Measurements from ENCODE around the gene PNPLA1. TPM values are rescaled to one million over a fixed set of nuclear protein-coding genes. Genes with fewer than 3 reads are reported as not detected.

Gene PNPLA1, protein sequence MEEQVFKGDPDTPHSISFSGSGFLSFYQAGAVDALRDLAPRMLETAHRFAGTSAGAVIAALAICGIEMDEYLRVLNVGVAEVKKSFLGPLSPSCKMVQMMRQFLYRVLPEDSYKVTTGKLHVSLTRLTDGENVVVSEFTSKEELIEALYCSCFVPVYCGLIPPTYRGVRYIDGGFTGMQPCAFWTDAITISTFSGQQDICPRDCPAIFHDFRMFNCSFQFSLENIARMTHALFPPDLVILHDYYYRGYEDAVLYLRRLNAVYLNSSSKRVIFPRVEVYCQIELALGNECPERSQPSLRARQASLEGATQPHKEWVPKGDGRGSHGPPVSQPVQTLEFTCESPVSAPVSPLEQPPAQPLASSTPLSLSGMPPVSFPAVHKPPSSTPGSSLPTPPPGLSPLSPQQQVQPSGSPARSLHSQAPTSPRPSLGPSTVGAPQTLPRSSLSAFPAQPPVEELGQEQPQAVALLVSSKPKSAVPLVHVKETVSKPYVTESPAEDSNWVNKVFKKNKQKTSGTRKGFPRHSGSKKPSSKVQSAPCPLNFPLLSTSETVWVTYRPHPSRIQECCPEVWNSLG
- not detected for total RNA-seq
- long read RNA-seq, result 0 reads

DNA sequence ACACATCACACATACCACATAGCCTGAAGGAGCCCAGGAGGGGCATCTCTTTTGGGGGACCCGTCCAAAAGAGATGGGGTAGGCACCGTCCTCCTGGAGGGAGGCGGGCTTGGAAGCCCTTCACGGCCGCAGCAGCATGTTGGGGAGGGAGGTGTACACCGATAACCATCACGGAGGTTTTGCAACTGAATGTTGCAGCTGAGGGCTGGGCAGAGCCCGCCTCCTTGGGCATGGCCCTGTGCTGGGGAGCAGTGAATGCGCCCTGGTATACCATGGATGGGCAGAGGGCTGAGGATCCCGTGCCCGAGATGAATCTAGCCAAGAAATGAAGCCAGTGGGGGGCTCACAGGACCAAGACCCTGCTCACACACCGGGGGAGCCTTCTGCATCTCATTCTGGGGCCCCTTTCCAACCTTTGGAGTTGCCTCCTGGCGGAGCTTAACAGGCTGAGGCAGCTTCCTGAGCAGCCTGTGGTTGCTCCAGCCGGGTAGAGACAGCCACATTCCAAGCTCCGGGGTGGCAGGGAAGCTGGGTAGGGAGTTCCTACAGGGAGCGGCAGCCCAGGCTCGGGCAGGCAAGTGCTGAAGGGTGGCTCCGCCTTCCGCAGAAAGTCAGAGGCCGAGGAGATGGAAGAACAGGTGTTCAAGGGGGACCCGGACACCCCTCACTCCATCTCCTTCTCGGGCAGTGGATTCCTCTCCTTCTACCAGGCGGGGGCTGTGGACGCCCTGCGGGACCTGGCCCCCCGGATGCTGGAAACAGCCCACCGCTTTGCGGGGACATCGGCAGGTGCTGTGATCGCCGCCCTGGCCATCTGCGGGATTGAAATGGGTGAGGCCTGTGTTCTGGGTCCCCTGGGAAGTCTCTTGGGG, at the start of gene PNPLA1:
Gene PNPLA1, plus strand, starts transcription at position 227 of the 872 bp plus-strand sequence. Its CDS starts 400 bp downstream, at position 627.
- Histone ChIP-seq H3K9me3 (replicated peaks) (peaks cover 15% of the 10 kb centered on the region), H3K4me3 (no peak within 1 kb of the TSS), H3K27ac (replicated peaks) (no peak within 1 kb of the TSS), H3K4me1 (no peaks in the 10 kb centered on the region), H3K27me3 (ENCODE audit: low read depth) (peaks cover 66% of the 10 kb centered on the region), H3K36me3 (peaks cover 4% of the 10 kb centered on the region)
- intact Hi-C loops (cut with micrococcal nuclease), result no loop called here
- TF ChIP-seq CTCF (IDR thresholded peaks at IDR 0.05; ENCODE audit: borderline replicate concordance), result no peak
- DNase-seq, result no peak

DNA sequence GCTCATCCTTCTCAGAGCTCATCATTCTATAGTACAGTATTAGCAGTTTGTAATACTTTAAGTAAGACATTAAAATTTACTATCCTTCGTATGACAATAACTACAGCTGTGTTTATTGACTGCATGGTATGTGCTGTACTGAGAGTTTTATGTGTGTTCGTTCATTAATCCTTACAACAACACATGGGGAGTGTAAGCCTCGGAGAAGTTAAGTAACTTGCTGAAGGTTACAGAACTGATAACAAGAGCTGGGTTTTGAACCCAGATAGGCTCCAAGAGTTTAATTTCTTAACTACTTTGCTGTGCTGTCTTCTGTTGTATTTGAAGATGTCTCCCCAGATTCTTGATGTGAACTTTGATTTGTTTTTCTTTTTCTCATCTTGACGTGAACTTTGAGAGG, 49.6 kb upstream of the PNPLA1 start:
- intact Hi-C loops (cut with micrococcal nuclease), result no loop called here
- Histone ChIP-seq H3K4me3 (no peak overlapping the region), H3K4me1 (peaks cover 17% of the 10 kb centered on the region), H3K9me3 (replicated peaks) (no peaks in the 10 kb centered on the region), H3K36me3 (peaks cover 86% of the 10 kb centered on the region), H3K27me3 (ENCODE audit: low read depth) (no peaks in the 10 kb centered on the region), H3K27ac (replicated peaks) (no peak overlapping the region)
- no peak for DNase-seq
- no peak for TF ChIP-seq CTCF (IDR thresholded peaks at IDR 0.05; ENCODE audit: borderline replicate concordance)

DNA sequence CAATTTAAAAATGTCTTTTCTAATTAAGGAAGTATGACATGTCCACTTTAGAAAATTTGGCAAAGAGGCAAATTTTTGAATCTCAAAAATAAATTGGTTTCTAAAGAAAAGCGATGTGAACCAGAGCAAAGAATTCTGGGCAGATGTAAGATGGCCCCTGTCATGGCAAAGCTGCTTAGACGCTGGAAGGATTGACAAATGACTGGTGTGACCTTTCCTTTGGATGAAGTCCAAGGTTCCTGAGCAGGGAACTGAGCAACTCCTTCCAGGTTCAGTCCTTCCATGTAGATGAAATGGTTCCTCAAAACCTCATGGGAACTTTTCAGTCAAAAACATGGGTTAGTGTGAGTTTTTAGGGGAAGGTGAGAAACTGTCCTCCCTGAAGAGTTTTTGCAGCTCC, 48.2 kb upstream of the PNPLA1 start:
- Histone ChIP-seq H3K9me3 (replicated peaks) (no peaks in the 10 kb centered on the region), H3K4me3 (no peak overlapping the region), H3K27me3 (ENCODE audit: low read depth) (no peaks in the 10 kb centered on the region), H3K27ac (replicated peaks) (no peak overlapping the region), H3K36me3 (peaks cover 86% of the 10 kb centered on the region), H3K4me1 (peaks cover 13% of the 10 kb centered on the region)
- intact Hi-C loops (cut with micrococcal nuclease), result no loop called here
- no peak for DNase-seq
- TF ChIP-seq CTCF (IDR thresholded peaks at IDR 0.05; ENCODE audit: borderline replicate concordance), result no peak

GRCh38 chr6:36222924-36223323, 46.9 kb upstream of the PNPLA1 start:
- Histone ChIP-seq H3K4me3 (no peak overlapping the region), H3K9me3 (replicated peaks) (no peaks in the 10 kb centered on the region), H3K4me1 (peaks cover 13% of the 10 kb centered on the region), H3K36me3 (peaks cover 84% of the 10 kb centered on the region), H3K27me3 (ENCODE audit: low read depth) (no peaks in the 10 kb centered on the region), H3K27ac (replicated peaks) (no peak overlapping the region)
- no peak for DNase-seq
- intact Hi-C loops (cut with micrococcal nuclease), result no loop called here
- no peak for TF ChIP-seq CTCF (IDR thresholded peaks at IDR 0.05; ENCODE audit: borderline replicate concordance)

DNA sequence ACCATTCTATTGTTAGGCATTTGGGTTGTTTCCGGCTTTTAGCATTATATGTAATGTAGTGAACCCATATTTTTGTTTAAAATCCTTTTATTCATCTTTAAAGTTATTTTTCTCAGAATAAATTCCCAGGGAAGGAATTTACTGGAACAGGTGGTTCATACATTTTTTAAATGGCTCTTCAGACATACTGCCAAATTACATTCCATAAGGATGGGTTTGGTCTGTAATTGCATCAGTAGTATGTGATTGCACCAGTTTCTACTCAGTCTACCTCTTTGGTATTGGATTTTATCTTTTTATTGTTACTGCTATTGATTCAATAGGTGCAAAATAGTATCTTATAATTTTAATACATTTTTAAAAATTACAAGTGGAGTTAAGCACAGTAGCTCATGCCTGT, 46.2 kb upstream of the PNPLA1 start:
- Histone ChIP-seq H3K27me3 (ENCODE audit: low read depth) (no peaks in the 10 kb centered on the region), H3K4me1 (peaks cover 13% of the 10 kb centered on the region), H3K36me3 (peaks cover 84% of the 10 kb centered on the region), H3K9me3 (replicated peaks) (no peaks in the 10 kb centered on the region), H3K4me3 (no peak overlapping the region), H3K27ac (replicated peaks) (no peak overlapping the region)
- no peak for DNase-seq
- TF ChIP-seq CTCF (IDR thresholded peaks at IDR 0.05; ENCODE audit: borderline replicate concordance), result no peak
- intact Hi-C loops (cut with micrococcal nuclease), result no loop called here
